H9 (cell line): ENCODE data around the gene MMP19. TPM values are rescaled to one million over a fixed set of nuclear protein-coding genes. Genes with fewer than 3 reads are reported as not detected.

Experiments
- DNase-seq: peaks from one replicate; pipeline ENCODE4 v3.0.0-alpha.2; 2017
- H2AFZ ChIP-seq: one replicate; pipeline ENCODE4 v1.6.1; 2013; ENCODE audit warnings: mild to moderate bottlenecking, low read length, control low read depth, moderate library complexity
- H2AK5ac ChIP-seq: 2 replicates; pipeline ENCODE4 v1.6.1; 2013; ENCODE audit warnings: low read length, control low read depth, mixed read lengths; ENCODE audit not compliant: insufficient read length
- H2BK120ac ChIP-seq: one replicate; pipeline ENCODE4 v1.6.1; 2013; ENCODE audit warnings: low read depth, mild to moderate bottlenecking, low read length, control low read depth, inconsistent platforms; ENCODE audit not compliant: poor library complexity, severe bottlenecking
- H2BK12ac ChIP-seq: 2 replicates; pipeline ENCODE4 v1.6.1; 2013; ENCODE audit warnings: low read length, control low read depth, mixed read lengths, low read depth; ENCODE audit not compliant: insufficient read length
- H2BK15ac ChIP-seq: 2 replicates; pipeline ENCODE4 v1.6.1; 2013; ENCODE audit warnings: low read depth, low read length, control low read depth
- H2BK20ac ChIP-seq: one replicate; pipeline ENCODE4 v1.6.1; 2013; ENCODE audit warnings: low read depth, mild to moderate bottlenecking, low read length, control low read depth, inconsistent platforms; ENCODE audit not compliant: poor library complexity, severe bottlenecking
- H2BK5ac ChIP-seq: 2 replicates; pipeline ENCODE4 v1.6.1; 2013; ENCODE audit warnings: low read length, control low read depth, mixed read lengths; ENCODE audit not compliant: insufficient read length
- H3K14ac ChIP-seq: 2 replicates; pipeline ENCODE4 v1.6.1; 2013; ENCODE audit warnings: low read length, control low read depth; ENCODE audit not compliant: insufficient read depth
- H3K18ac ChIP-seq: 2 replicates; pipeline ENCODE4 v1.6.1; 2013; ENCODE audit warnings: low read depth, mild to moderate bottlenecking, mixed read lengths, low read length, control low read depth; ENCODE audit not compliant: insufficient read length
- H3K23ac ChIP-seq: 2 replicates; pipeline ENCODE4 v1.6.1; 2013; ENCODE audit warnings: low read length, control low read depth, mixed read lengths, low read depth; ENCODE audit not compliant: insufficient read length
- H3K23me2 ChIP-seq: 2 replicates; pipeline ENCODE4 v1.6.1; 2013; ENCODE audit warnings: low read depth, mild to moderate bottlenecking, mixed read lengths, low read length, control low read depth; ENCODE audit not compliant: insufficient read length, poor library complexity, severe bottlenecking
- H3K27ac ChIP-seq: 2 replicates; pipeline ENCODE4 v1.5.1; 2013; ENCODE audit warnings: low read length, control low read depth, mixed read lengths, low read depth; ENCODE audit not compliant: insufficient read length
- H3K27me3 ChIP-seq: 2 replicates; pipeline ENCODE4 v1.6.1; 2013; ENCODE audit warnings: low read length, control low read depth, inconsistent platforms; ENCODE audit not compliant: insufficient read depth
- H3K4ac ChIP-seq: 2 replicates; pipeline ENCODE4 v1.6.1; 2013; ENCODE audit warnings: low read depth, mild to moderate bottlenecking, control low read depth, inconsistent platforms, low read length, moderate library complexity
- H3K4me1 ChIP-seq: 2 replicates; pipeline ENCODE4 v1.6.1; 2013; ENCODE audit warnings: low read length, control low read depth, inconsistent platforms; ENCODE audit not compliant: insufficient read depth
- H3K4me2 ChIP-seq: 2 replicates; pipeline ENCODE4 v1.6.1; 2013; ENCODE audit warnings: low read length, control low read depth, mixed read lengths; ENCODE audit not compliant: insufficient read length, insufficient read depth
- H3K56ac ChIP-seq: 2 replicates; pipeline ENCODE4 v1.6.1; 2013; ENCODE audit warnings: low read depth, mild to moderate bottlenecking, mixed read lengths, low read length, control low read depth; ENCODE audit not compliant: insufficient read length
- H3K79me1 ChIP-seq: 2 replicates; pipeline ENCODE4 v1.6.1; 2013; ENCODE audit warnings: low read depth, mild to moderate bottlenecking, moderate library complexity, low read length, control low read depth, inconsistent platforms; ENCODE audit not compliant: insufficient read depth, poor library complexity, severe bottlenecking
- H3K79me2 ChIP-seq: 2 replicates; pipeline ENCODE4 v1.6.1; 2013; ENCODE audit warnings: low read length, control low read depth, inconsistent platforms; ENCODE audit not compliant: insufficient read depth
- H3K9ac ChIP-seq: 2 replicates; pipeline ENCODE4 v1.6.1; 2013; ENCODE audit warnings: low read length, control low read depth, mixed read lengths; ENCODE audit not compliant: insufficient read length; ENCODE audit errors: extremely low read depth
- H3K9me3 ChIP-seq: one replicate; pipeline ENCODE4 v1.6.1; 2013; ENCODE audit warnings: low read depth, low read length, inconsistent platforms; ENCODE audit not compliant: control insufficient read depth
- H3T11ph ChIP-seq: one replicate; pipeline ENCODE4 v1.6.1; 2013; ENCODE audit warnings: mild to moderate bottlenecking, low read length, control low read depth, inconsistent platforms
- H4K20me1 ChIP-seq: one replicate; pipeline ENCODE4 v1.6.1; 2013; ENCODE audit not compliant: control insufficient read depth, insufficient read length, insufficient read depth
- H4K5ac ChIP-seq: 2 replicates; pipeline ENCODE4 v1.6.1; 2013; ENCODE audit warnings: low read depth, mild to moderate bottlenecking, mixed read lengths, low read length, control low read depth; ENCODE audit not compliant: insufficient read length
- H4K8ac ChIP-seq: replicated peaks from 2 replicates; pipeline ENCODE4 v1.6.1; 2013; ENCODE audit warnings: low read length, control low read depth, mixed read lengths, low read depth; ENCODE audit not compliant: insufficient read length
- H4K91ac ChIP-seq: 2 replicates; pipeline ENCODE4 v1.6.1; 2013; ENCODE audit warnings: low read depth, mild to moderate bottlenecking, moderate library complexity, mixed read lengths, low read length, control low read depth; ENCODE audit not compliant: insufficient read length
- H3K27ac Mint-ChIP-seq, 3 experiments: 2 replicates in 2 of 3; 3 replicates in 1 of 3; pipeline ENCODE4 v1.8.0; 2020 to 2021; ENCODE audit warnings: mixed read lengths in 3 of 3, mild to moderate bottlenecking in 1 of 3, moderate library complexity in 1 of 3
- H3K27me3 Mint-ChIP-seq: 2 replicates; pipeline ENCODE4 v1.8.0; 2021; ENCODE audit warnings: low read depth, mild to moderate bottlenecking, moderate library complexity, mixed read lengths
- H3K36me3 Mint-ChIP-seq, 3 experiments: 2 replicates in 2 of 3; 3 replicates in 1 of 3; pipeline ENCODE4 v1.8.0; 2020 to 2021; ENCODE audit warnings: low read depth in 3 of 3, mixed read lengths in 3 of 3; ENCODE audit not compliant: insufficient read depth in 1 of 3
- H3K4me1 Mint-ChIP-seq, 2 experiments: 2 replicates each; pipeline ENCODE4 v1.8.0; 2020; ENCODE audit warnings: mixed read lengths in 2 of 2
- H3K4me3 Mint-ChIP-seq, 2 experiments: 2 replicates in 1 of 2; 3 replicates in 1 of 2; pipeline ENCODE4 v1.8.0; 2020 to 2021; ENCODE audit warnings: mild to moderate bottlenecking in 2 of 2, mixed read lengths in 2 of 2, moderate library complexity in 1 of 2
- H3K9me3 Mint-ChIP-seq, 2 experiments: 2 replicates in 1 of 2; 3 replicates in 1 of 2; pipeline ENCODE4 v1.8.0; 2020; ENCODE audit warnings: mild to moderate bottlenecking in 2 of 2, mixed read lengths in 2 of 2, moderate library complexity in 1 of 2
- WGBS: extraction: QIAGEN DNeasy Blood & Tissue Kit; methylation state at CpG from one replicate; pipeline ENCODE4 v1.1.7; 2013; ENCODE audit warnings: missing lambda C conversion rate, low lambda C conversion rate, mixed read lengths; ENCODE audit not compliant: insufficient read length; ENCODE audit errors: extremely low coverage; 5-methylcytosine and 5-hydroxymethylcytosine counted together
- total RNA-seq: library from RNA; stranded (reverse); gene quantifications from 2 replicates; pipeline ENCODE4 v1.2.1, GENCODE V29; 2021
- TF ChIP-seq, protein P1 (sequence below): fragments of 200-600 bp; sonication (generic); conservative IDR thresholded peaks from 3 replicates; pipeline ENCODE4 v1.8.0; 2021; ENCODE audit warnings: antibody characterized with exemption, mild to moderate bottlenecking

MMP19 gene
- total RNA-seq, 1 experiment from 2014 or later = 1.7 TPM

DNA sequence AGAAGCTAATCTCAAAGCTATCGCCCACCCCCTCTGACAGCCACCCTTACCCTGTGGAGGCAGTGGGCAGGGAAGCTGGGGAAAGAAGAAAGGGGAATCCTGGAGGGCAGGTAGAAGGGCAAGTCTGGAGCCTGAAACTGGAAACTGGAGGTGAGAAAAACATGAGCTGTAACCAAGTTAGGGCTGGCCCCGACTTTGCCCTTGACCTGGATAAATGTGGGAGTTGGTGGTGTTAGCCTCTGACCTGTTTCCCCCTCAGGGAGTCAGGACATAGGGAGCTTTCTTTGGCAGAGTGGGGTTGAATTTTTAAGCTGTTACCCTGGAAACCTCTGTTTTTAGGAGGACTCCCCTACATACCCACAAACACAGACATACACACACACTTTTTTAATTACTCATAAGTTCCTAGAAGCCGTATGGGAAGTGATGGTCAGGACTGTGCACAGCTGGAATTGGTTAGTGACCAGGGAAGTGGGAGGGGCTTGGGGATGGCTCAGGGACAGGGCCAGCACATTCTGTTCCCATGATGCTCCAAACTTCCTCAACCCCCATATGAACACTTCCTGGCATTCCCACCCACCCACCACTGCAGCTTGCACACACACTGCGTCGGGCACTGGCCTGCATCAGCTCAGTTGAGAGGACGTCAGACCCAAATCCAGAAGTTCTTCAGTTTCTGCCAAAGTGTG lies 5.0 kb upstream of the MMP19 start:
- no peak overlapping the region for H3K4me2 ChIP-seq
- H2BK15ac ChIP-seq = no peak overlapping the region
- H3K27ac Mint-ChIP-seq = no peak overlapping the region

More for the DNA sequence above, 5.0 kb upstream of the MMP19 start:
- Histone ChIP-seq H2BK5ac (no peak overlapping the region), H3T11ph (no peak overlapping the region), H2BK12ac (no peak overlapping the region), H3K18ac (no peak overlapping the region), H3K27me3 (no peaks in the 10 kb centered on the region), H2AFZ (no peak overlapping the region), H3K27ac (no peak overlapping the region), H3K4me1 (no peaks in the 10 kb centered on the region; the same call in 1 of the 2 replicates), H4K20me1 (peaks cover 3% of the 10 kb centered on the region), H2BK20ac (no peak overlapping the region), H3K23me2 (no peaks in the 10 kb centered on the region), H3K23ac (no peak overlapping the region), H4K5ac (no peak overlapping the region), H3K9me3 (no peaks in the 10 kb centered on the region), H3K14ac (no peak overlapping the region; the same call in 1 of the 2 replicates), H3K56ac (no peak overlapping the region), H3K79me2 (no peaks in the 10 kb centered on the region), H4K8ac (no peak overlapping the region), H3K79me1 (no peaks in the 10 kb centered on the region), H2BK120ac (no peak overlapping the region), H4K91ac (no peak overlapping the region), H3K9ac (no peak overlapping the region), H2AK5ac (no peak overlapping the region), H3K4ac (no peak overlapping the region)
- H3K27me3 Mint-ChIP-seq = peaks cover 6% of the 10 kb centered on the region
- H3K4me1 Mint-ChIP-seq = peaks cover 16 to 23% of the 10 kb centered on the region in 2 experiments
- no peaks in the 10 kb centered on the region for H3K9me3 Mint-ChIP-seq
- DNase-seq = no peak
- no CpG with 5 or more reads among the region's 6 CpGs for WGBS
- TF ChIP-seq, protein P1, sequence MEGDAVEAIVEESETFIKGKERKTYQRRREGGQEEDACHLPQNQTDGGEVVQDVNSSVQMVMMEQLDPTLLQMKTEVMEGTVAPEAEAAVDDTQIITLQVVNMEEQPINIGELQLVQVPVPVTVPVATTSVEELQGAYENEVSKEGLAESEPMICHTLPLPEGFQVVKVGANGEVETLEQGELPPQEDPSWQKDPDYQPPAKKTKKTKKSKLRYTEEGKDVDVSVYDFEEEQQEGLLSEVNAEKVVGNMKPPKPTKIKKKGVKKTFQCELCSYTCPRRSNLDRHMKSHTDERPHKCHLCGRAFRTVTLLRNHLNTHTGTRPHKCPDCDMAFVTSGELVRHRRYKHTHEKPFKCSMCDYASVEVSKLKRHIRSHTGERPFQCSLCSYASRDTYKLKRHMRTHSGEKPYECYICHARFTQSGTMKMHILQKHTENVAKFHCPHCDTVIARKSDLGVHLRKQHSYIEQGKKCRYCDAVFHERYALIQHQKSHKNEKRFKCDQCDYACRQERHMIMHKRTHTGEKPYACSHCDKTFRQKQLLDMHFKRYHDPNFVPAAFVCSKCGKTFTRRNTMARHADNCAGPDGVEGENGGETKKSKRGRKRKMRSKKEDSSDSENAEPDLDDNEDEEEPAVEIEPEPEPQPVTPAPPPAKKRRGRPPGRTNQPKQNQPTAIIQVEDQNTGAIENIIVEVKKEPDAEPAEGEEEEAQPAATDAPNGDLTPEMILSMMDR = no peak
- no peak overlapping the region for H3K4me3 Mint-ChIP-seq
- H3K36me3 Mint-ChIP-seq = no peaks in the 10 kb centered on the region
